DOHH2 (cell line): ENCODE data around the gene SAE1.

ENCODE experiments used
- CTCF ChIP-seq: fragments of 200-600 bp; sonication (generic); IDR thresholded peaks from one replicate; pipeline ENCODE4 v1.5.1; 2014; ENCODE audit warnings: antibody characterized with exemption, mild to moderate bottlenecking, low read depth, low read length; ENCODE audit not compliant: poor library complexity, severe bottlenecking
- EZH2phosphoT487 ChIP-seq: fragments of 200-600 bp; sonication (generic); IDR thresholded peaks from 2 replicates; pipeline ENCODE4 v1.6.1; 2017; ENCODE audit warnings: borderline replicate concordance, mild to moderate bottlenecking, antibody characterized with exemption, low read length, moderate library complexity, mixed read lengths

GRCh38 chr19:47082493-47082892 lies 48.1 kb upstream of the SAE1 start:
- no peak for TF ChIP-seq CTCF
- TF ChIP-seq EZH2phosphoT487 = no peak
